HG02970 (cell line): ENCODE measurements around the gene ZEB1.
A peak's percentile ranks its signal among the peaks of the same experiment; 100 is the strongest.
"Not testable (repeated sequence)": the region's sequence is repeated elsewhere in the genome, so short reads cannot be mapped to it uniquely, and the experiment has no call there.

ENCODE experiments used
- ATAC-seq: cut with Tn5 transposase; IDR thresholded peaks from one replicate; pipeline ENCODE4 v1.9.1; 2021; ENCODE audit warnings: mild to moderate bottlenecking, moderate library complexity, moderate number of reproducible peaks; ENCODE audit not compliant: unreplicated experiment, low FRiP score

The ZEB1 gene

GRCh38 chr10:31362023-31362641 lies 43.1 kb downstream of the ZEB1 start:
- ATAC-seq = no peak

DNA sequence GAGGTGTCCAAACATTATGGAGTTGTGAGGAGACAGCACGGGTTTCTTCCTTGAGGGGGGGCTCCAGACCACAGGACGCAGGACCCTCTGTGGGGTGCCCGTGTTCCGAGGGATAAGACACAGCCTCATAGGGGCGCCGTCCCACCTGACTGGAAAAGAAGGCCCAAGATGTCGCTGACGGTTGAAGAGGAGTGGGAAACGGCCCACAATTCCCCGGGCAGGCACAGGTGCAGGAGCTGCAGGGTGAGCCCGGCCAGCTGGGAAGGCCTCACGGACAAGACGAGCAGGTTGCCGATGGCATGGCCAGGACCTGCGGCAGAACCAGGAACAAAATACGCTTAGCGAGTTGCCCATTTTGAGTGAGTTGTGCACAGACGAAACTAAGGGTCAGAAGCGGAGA lies 44.7 kb downstream of the ZEB1 start:
- ATAC-seq = not testable (repeated sequence)

GRCh38 chr10:31364238-31364637 lies 45.2 kb downstream of the ZEB1 start:
- ATAC-seq = not testable (repeated sequence)

- no peak for ATAC-seq
Measured at GRCh38 chr10:31366703-31367102, 47.7 kb downstream of the ZEB1 start.

DNA sequence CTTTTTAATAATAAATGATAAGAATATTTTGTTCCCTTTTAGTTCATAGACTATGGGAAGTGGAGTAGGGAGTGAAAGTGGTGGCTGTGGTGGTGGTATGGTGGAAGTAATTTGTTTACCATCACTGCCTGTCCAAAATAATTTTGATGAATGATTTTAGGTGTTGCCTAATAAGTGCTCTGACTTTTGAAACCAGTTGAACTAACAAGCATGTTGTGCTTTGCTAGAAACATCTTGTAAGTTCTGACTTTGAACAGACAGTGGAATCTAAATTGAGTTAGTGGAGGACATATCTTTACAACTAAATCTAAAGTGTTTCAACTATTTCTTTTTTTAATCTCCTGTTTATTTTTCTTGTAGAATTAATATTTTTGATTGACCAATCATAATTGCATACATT lies 49.7 kb downstream of the ZEB1 start:
- ATAC-seq = no peak

DNA sequence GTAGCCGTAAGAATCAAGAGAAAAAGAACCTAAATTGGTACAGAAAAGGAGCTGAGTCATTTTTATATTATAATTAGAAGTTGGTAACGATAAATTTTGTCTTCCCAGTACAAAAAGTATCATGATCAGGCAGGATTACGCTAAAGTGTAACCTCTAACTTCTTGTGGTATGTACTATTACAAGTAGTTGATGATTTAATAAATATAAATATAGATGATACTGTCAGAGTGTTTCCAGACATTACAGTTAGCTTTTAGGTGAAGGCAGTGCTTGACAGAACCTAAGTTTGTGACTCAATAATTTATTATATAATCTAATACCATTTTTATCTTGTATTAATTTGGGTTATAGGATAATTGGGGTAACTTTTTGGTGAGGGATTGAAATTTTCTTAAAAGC lies 53.4 kb downstream of the ZEB1 start:
- no peak for ATAC-seq

DNA sequence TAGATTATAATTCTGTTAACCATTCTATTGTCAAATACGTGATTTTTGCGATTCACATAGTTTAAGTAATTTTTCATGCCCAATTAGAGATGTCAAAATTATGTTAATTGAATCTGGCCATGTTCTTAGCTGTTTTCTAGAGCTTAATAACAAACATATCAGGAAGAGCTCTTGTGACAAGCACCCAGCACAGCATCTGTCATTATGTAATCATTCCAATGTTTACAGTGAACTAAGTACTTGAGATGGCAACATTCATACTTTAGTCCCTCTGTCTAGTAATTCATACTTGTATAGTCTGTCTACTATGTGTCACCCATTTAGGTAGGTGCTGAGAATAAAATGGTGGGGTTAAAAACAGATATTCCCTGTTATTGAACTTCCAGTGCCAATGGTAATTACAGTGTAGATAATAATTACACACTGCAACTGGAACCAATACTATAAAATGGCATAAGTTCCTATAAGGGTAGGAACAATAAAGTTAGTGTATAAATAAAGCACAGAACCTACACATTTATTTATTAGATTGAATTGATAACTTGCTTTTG lies 55.2 kb downstream of the ZEB1 start:
- no peak for ATAC-seq

DNA sequence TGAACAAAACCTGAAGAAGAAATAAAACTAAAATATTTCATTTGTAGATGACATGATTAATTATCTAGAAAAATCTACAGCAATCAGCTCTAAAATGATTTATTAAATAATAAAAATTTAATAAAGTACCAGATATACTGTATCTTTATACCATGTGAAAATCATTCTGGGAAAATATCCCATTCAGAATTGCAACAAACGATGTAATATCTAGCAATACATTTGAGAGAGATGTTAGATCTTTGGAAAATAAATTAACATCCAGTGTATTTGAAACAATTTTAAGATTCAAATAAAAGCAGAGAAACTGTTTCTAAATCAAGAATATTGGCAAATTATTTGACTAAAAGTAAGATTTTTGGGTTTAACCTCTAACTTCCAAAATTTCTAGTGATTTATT lies 62.2 kb downstream of the ZEB1 start:
- no peak for ATAC-seq

DNA sequence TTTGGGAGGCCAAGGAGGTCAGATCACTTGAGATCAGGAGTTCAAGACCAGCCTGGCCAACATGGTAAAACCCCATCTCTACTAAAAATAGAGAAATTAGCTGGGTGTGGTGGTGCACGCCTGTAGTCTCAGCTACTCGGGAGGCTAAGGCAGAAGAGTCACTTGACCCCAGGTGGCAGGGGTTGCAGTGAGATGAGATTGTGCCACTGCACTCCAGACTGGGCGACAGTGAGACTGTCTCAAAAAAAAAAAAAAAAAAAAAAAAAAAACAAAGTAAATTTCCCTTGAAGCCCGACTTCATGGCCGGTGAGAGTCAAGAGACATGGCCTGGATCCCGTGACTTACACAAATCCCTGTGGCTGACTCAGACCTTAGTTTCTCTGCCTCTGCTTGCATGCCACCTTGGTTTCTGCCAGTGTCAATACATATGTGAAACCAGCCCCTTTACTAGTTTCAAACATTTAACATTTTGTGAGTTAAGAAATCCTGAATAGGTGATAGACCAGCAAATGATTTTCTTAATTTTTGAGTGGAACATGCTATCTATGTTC lies 62.8 kb downstream of the ZEB1 start:
- no peak for ATAC-seq

DNA sequence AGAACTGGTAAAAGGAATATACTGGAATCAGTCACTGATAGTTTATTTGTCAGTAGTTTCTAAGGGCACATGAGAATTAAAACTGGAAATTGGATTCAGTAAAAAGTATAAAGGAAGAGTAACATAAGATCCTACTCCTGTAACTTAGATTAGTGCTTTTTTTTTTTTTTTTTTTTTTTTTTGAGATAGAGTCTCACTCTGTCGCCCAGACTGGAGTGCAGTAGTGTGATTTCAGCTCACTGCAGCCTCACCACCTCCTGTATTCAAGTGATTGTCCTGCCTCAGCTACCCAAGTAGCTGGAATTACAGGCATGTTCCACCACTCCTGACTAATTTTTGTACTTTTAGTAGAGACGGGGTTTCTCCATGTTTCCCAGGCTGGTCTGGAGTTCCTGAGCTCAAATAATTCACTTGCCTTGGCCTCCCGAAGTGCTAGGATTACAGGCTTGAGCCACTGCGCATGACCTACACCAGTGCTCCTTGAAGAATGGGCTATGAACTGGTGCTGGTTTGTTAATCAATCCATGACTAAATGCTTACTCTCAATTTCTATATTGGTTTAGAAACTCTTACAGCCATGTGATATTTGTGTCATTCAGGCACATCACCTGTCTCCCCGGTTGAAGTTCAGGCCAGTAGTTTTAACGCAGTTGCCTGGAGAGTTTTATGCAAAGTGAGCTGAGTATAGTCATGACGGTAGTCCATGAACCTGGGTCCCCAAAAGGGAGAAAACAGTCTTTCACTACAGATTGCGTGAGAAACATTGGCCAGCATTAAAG lies 65.0 kb downstream of the ZEB1 start:
- peak; percentile 86 for ATAC-seq

GRCh38 chr10:31384589-31384949 lies 65.6 kb downstream of the ZEB1 start:
- ATAC-seq = peak; percentile 15

- ATAC-seq = no peak
Measured at GRCh38 chr10:31390804-31391203, 71.8 kb downstream of the ZEB1 start.

DNA sequence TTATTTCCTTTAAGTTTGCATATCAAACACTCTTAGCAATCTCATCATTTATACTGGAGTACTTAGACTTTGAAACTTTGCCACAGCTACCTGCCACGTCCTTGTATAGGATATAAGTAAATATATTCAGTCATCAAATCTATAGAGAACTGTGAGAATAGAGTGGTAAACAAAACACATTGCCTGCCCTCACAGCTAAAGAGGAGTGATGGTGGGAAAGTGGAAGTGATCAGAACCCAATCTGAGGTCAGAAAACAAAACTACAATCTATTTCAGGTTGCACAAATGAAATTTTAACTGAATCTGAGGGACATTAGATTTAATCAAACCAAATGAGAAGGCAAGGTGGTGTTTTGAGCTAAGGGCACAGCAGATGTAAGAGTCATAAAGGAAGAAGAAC lies 74.8 kb downstream of the ZEB1 start:
- no peak for ATAC-seq

DNA sequence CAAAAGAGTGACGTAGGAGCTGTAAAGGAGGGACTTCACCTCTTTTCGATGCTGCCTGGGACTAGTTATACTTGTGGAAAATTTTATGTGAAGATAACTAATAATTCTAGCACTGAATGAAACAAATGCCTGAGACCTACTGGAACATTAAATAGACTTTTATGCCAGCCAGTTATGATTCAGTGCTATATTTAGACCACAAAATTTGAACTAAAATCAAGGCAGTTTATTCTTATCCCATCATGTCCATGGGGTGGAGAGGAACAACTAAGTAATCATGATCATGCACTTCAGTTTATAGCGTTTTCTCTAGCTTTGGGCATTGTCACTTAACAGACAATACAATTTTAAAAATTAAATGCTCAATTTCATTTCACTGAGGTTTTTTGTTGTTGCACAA lies 76.7 kb downstream of the ZEB1 start:
- no peak for ATAC-seq

DNA sequence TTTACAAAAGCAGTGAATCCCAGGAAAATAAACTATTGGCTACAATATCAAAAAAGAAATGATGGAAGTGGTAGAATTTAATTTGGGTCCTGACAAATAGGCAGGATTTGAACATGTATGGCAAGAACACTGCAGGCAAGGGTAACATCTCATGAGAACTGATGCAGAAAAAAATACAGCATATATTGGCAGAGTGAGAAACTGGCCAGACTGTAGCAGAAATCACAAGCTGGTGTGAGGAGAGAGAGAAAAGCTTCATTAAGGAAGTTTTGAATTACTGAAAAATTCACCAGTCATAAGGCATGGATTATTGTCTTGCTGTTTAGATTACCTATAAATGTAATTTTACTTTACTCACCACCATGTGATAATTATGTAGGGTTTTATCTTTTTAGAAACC lies 77.4 kb downstream of the ZEB1 start:
- ATAC-seq = no peak

DNA sequence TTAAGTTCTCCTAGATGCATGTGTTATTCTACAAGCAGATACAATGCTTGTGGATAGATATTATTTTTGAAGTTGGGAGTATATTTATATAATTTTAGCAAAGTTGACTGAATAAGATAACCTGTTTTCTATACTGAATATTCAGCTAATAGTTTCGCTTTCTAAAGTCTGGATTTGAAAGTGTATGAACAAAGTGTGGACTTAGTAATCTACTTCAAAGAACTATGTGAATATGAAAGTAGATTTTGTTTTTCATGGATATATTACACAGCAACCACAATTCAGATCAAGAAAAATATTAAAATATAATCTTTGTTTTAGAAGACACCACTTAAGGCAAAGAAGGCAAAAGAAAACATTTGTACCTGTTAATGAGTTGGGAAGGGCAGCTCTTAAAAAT lies 78.8 kb downstream of the ZEB1 start:
- no peak for ATAC-seq

DNA sequence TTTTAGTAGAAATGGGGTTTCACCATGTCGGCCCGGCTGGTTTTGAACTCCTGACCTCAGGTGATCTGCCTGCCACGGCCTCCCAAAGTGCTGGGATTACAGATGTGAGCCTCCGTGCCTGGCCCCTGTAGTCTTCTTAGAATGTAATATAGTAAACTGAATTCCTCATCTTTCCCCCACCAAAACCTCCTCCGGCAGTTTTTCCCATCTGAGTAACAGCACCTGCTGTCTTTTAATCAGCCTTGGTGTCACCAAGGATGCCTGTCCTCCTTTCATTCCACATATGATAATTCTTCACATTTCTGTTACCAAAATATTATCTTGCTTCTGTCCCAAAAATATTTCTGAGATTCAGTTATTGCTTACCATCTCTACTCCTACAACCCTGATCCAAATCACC lies 80.2 kb downstream of the ZEB1 start:
- ATAC-seq = no peak

- no peak for ATAC-seq
Measured at GRCh38 chr10:31399631-31400030, 80.6 kb downstream of the ZEB1 start.

DNA sequence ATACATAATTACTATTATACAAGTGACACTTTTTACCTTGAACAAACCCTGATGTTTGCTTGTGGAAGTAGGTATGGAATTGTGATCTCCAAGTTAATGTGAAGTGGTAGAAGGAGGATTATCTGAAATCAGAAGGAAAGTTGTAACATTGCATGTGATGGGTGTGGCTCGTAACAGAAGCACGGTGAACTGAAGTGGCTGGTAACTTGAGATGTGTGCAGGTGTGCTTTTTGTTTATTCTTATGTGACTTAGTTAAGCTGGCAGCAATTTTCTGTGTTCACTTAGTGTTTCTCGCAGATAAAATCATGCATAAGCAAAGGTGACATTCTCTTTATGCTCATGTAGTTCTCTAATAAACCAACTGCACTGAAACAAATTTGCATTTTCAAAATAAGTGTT lies 82.3 kb downstream of the ZEB1 start:
- ATAC-seq = no peak

GRCh38 chr10:31404640-31405039 lies 85.6 kb downstream of the ZEB1 start:
- ATAC-seq = no peak

- not testable (repeated sequence) for ATAC-seq
Measured at GRCh38 chr10:31405829-31406228, 86.8 kb downstream of the ZEB1 start.

DNA sequence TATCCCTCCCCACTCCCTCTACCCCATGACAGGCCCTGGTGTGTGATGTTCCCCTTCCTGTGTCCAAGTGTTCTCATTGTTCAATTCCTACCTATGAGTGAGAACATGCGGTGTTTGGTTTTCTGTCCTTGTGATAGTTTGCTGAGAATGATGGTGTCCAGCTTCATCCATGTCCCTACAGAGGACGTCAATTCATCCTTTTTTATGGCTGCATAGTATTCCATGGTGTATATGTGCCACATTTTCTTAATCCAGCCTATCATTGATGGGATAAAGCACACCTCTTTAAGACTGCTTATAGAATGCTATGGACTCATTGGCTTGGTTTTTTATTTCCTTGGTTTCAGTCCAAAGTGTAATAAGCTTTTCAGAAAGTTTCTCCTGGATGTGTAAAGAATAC lies 93.4 kb downstream of the ZEB1 start:
- ATAC-seq = not testable (repeated sequence)
